Kidney tubule cell (primary cell): Measurements from ENCODE around the gene PACRG.

Experiments used
- DNase-seq: peaks from one replicate; pipeline ENCODE4 v3.0.0-alpha.2; 2018; ENCODE audit warnings: low spot score

Gene PACRG

DNA sequence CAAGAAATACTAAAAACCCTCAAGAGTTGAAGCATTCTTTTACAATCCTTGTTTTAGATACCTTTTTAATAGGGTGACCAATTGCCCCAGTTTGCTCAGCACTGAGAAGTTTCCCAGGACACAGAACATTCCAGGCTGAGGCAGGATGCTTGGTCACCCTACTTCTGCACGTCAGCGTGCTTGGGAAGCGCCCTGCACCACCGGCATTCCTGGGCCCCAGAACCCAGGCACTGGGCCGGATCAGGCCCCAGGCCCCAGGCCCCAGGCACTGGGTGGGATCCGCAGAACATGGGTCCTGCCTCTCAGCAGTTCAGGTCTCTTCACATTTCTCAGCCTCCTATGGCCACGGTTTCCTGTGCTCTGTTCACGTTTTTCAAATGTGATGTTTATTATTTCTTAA is 472.9 kb downstream of the PACRG start:
- DNase-seq: no peak

GRCh38 chr6:163201855-163202254 is 474.1 kb downstream of the PACRG start:
- DNase-seq: no peak

DNA sequence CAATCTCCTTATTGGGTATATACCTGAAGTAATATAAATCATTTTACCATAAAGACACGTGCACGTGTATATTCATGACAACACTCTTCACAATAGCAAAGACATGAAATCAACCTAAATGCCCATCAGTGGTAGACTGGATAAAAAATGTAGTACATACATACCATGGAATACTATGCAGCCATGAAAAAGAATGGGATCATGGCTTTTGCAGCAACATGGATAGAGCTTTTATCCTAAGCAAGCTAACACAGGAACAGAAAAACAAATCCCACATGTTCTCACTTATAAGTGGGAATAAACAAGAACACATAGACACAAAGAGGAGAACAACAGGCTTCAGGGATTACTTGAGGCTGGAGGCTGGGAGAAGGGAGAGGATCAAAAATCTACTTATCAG is 478.4 kb downstream of the PACRG start:
- no peak for DNase-seq

GRCh38 chr6:163207431-163208383 is 479.9 kb downstream of the PACRG start:
- no peak for DNase-seq

DNA sequence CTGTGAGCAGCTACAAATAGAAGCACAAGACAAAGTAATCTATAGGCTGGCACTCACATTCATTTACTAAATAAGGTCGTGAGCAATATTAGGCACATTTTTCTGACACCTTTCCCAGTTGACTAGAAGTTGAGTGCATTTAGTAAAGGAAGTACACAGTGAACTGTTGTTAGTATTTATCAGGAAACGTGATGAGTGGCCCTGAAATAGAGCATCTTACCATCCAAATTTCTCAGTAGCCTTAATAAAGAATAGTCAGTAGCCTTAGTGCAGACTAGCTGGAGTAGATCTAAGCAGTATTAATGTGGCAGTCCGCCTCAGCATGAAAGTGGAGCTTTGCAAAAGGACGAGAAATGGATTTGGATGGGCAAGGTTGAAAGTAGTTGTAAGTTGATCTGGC is 481.2 kb downstream of the PACRG start:
- DNase-seq: no peak

DNA sequence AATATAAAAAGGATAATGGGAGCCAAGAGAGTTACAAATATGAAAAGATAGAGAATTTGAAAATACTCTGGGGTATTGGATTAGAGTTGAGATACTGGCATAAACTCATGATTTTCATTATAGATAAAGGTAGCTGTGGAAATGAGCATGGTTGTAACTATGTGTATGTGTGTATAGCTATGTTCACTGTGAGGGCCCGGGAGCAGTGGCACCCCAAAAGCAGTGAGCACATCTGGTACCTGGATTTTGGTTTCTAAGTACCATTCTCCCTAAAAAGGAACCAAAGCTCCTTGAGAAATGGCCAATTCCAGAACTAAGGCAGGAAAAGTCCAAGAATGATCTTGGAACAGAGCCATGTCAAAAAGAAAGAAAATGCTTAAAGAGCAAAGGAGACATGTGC is 484.3 kb downstream of the PACRG start:
- DNase-seq: no peak

DNA sequence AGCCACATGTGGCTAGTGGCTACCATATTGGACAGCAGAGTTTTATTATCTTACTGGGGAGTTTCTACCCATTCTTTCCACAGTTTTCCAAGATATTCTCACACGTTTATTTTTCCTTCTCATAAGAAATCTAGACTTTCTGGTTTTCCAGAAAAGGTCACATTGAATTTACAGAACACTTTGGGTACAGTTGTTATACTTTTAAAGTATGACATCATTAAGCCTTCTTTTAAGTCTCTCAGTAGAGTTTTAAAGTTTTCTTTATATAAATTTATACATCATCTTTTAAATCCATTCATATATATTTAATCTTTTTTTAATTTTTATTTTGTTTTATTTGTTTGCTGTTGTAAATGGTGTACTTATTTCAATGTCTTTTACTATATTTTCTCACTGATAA is 486.5 kb downstream of the PACRG start:
- DNase-seq: no peak

- no peak for DNase-seq
Measured at GRCh38 chr6:163218361-163218894, 490.7 kb downstream of the PACRG start.

DNA sequence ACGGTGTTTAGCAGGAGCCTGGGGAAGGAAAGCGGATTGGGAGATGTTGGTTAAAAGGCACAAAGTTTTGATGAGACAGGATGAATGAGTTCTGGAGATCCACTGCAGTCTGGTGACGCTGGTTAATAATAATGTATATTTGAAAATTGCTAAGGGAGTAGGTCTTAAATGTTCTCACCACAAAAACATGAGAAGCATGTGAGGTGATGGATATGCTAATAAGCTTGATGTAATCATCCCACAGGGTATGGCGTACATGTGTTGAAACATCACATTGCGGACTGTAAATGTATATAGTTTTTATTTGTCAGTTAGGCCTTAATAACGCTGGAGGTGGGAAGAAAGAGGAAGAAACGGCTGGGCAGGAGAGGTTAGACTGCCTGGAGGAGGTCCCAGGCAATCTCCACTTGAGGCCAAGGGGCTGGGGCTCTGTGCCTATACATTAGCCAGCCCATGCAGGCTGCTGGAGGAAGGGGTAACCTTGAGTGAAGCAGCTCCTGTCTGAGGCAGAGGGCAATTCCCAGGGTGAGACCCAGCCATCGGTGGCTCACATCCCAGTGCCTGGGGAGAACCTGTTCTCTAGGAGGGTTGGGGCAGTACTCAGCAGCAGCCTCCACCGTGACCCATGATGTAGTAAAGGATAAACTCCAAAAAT is 498.5 kb downstream of the PACRG start:
- no peak for DNase-seq

GRCh38 chr6:163226836-163227485 is 499.2 kb downstream of the PACRG start:
- DNase-seq: peak; percentile 84

- no peak for DNase-seq
Measured at GRCh38 chr6:163228041-163228440, 500.3 kb downstream of the PACRG start.

- no peak for DNase-seq
Measured at GRCh38 chr6:163229050-163229449, 501.3 kb downstream of the PACRG start.

GRCh38 chr6:163230901-163231300 is 503.1 kb downstream of the PACRG start:
- DNase-seq: no peak

DNA sequence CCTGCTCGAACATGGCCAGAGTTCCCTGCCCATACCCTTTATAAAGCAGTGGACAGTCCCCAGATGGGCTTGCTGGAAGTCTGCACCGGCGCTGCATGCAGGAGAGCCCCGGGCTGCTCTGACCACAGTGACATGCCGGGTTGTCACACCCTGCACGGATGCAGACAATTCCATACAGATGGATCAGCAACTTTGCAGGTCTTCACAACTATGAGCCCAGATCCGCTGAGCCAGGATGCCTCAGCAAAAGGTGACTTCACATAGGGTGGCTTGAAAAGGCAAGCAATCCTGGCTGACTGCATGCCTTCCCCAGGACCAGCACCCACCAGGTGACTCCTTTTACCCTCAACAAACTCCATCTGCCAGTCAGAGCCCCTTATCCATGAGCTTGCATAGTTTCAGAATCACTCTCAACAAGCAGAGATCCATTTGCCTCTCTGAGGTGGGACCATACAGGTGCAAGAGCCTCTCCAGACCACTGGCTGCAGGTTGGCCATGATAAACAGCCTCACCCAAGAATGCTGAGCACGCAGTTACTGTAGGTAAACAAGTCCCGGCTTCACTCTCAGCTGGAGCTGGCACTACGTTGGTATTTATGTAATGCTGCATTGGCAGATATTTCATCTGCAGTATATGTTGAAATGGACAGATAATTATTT is 503.7 kb downstream of the PACRG start:
- no peak for DNase-seq

GRCh38 chr6:163232015-163232523 is 504.3 kb downstream of the PACRG start:
- DNase-seq: no peak

GRCh38 chr6:163232649-163233048 is 504.9 kb downstream of the PACRG start:
- no peak for DNase-seq

DNA sequence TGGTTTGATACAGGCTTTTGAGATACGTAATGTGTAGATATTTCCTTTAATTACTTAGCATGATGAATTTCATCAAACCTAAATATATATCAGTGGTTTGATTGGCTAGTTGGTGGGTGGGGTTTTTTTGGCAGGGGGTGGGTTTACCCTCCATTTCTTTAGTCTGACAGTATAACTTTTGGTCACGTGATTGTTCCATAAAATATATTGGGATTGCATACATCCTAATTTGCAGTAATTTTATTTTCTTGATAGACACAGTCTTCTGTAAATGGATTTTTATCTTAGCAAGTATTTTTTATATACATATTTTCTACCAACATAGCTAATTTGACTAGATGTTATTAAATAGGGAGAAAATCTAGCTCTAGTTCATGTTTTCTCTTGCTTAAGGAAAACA is 509.3 kb downstream of the PACRG start:
- DNase-seq: no peak

DNA sequence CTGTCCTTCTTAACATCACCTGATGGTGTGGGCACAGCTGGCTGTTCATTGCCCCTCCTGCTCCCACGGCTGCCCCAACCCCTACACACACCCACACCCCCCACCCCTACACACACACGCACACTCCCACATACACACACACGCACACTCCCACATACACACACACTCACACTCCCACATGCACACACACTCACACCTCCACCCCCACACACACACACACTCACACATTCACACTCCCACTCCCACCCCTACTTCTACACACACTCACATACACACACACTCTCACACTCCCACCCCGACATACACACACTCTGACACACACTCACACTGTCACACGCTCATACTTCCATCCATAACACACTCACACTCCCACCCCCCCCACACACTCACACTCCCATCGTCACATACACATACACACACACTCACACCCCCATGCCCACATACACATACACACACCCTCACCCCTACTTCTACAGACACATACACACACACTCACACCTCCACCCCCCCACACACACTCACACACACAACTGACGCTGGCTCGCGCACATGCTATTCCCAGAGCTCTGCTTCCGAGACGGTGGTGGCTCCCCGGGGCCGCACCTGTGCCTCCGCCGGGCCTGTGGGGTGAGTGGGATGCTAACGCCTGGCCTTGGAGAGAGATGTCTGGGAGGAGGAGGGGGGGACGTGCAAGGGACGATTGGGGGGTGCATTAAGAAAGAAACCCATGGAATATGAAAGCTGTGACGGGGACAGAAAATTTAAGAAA is 512.0 kb downstream of the PACRG start:
- DNase-seq: no peak

DNA sequence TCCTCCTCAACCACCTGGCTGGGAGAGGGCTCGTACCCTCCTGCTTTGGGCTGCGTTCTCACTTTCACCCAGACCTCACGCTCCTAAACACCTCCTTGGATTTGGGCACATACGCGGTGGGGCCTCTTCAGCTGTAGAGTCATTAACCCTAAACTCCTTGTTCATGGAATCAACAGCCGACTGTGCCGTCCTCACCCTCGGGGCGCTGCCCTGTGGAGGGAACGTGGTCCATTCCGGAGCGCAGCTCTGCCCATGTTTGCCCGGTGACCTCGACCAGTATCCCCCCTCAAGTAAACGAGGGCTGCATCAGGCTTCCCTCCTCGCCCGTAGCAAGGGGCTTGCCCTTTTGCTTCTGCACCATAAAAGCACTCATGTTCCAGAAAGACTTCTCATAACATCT is 512.8 kb downstream of the PACRG start:
- DNase-seq: no peak

DNA sequence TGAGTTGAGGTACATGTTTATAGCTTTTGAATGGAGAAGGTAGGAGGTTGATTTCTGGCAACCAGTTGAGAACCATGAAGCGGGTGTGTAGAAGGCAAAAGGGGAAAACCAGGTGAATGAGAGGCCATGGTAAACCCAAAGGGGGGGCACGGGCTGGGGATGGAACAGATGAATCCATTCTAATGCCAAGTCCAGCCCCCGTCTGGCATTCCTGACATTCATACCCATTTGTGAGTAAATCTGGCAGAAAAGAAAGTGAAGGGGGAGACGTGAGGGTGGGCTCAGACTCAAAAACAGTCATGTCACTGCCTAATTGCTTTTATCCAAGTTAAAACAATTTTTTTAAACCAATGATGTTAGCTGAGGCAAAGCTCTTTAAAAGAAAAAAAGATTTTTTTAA is 513.9 kb downstream of the PACRG start:
- no peak for DNase-seq

DNA sequence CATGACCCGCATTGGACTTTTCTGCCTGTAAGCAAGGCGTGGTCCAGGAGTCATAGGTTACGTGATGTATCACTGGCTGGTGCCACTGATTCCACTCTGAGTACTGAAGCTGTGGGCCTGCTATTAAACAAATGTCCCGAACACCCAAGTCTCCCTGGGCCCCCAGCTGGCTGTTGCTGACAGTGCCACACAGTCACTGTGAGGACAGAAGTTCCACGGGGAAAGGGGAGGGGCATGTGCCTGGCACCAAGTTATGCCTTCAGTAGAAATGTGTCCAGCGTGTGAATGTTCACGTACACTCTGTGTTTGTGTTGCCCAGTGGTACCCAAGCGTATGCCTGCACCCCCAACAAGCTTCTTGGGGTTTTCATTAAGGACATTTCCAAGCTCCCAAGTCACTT is 515.3 kb downstream of the PACRG start:
- DNase-seq: no peak
